ENCODE data around the gene LRAT. TPM values are rescaled to one million over a fixed set of nuclear protein-coding genes. Genes with fewer than 3 reads are reported as not detected.

Gene LRAT
- total and polyA plus RNA-seq, 9 of the 15 experiments (the other 6 are each of a cell fraction or from before 2014, with no cell fraction given) = 0.03 to 0.41 (median 0.07) TPM; not detected in 4

DNA sequence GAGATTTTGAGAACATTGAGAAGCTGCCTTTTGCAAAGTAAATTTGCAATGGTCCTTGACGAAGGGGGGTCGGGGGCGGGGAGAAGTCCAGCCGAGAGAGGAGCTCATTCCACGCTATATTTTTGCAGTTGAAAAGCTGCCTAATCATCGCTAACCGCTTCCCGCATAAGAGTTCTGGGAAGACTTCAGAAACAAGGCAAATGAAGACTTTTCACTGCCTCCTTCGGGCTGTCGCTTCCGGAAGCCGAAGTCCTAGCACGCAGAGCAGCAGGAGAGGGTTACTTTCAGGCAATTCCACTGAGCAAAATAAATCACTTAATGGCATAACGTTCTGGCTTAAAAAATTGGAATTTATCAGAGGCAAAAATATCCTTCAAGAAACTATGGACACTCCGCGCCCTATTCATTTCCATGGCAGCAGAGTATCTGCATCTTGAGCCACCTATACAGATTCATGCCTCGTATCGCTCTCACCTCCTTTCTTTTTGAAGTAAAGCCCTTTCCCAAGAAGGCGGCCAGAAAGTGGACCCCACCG, 2.6 kb upstream of the LRAT start:
- no peak for TF ChIP-seq CAMTA2 (CRISPR knock-in tag; conservative IDR thresholded peaks at IDR 0.05)
- no peak for TF ChIP-seq TAF7 (tag; IDR thresholded peaks at IDR 0.05)
- TF ChIP-seq PHTF2 (CRISPR knock-in tag; IDR thresholded peaks at IDR 0.05) = no peak
- no peak for TF ChIP-seq PML (IDR thresholded peaks at IDR 0.05; ENCODE audit: low read length)
- no peak for TF ChIP-seq ZNF23 (CRISPR knock-in tag; IDR thresholded peaks at IDR 0.05)
- H3K27ac ChIP-seq (ENCODE audit: extremely low read depth, low read depth, low read length) = no peak overlapping the region
- DNase-seq (ENCODE audit: extremely low read depth in 1 of 4, low spot score in 3 of 4) = no peak
- in situ Hi-C loops (cut with MboI) = no loop called here
- no peak for ATAC-seq
- CTCF ChIA-PET (ENCODE audit: low intra/inter-chr PET ratio) = no interaction called here
- BruUV-seq (replicated peaks) = no TSS peak
- no peaks in the 10 kb centered on the region for H4K20me1 ChIP-seq (replicated peaks; ENCODE audit: control insufficient read depth, insufficient read depth, low read length)
- no peaks in the 10 kb centered on the region for H3K79me2 ChIP-seq (ENCODE audit: control insufficient read depth, insufficient read depth, low read length)
- H3K27me3 ChIP-seq (ENCODE audit: control insufficient read depth in 2 of 2, insufficient read depth in 2 of 2, low read length in 2 of 2) = peaks cover 15 to 39% of the 10 kb centered on the region in 2 experiments; a peak in 4 of 5 replicates
- H3K9me3 ChIP-seq (replicated peaks; ENCODE audit: control insufficient read depth, insufficient read depth, low read depth, low read length) = no peaks in the 10 kb centered on the region
- intact Hi-C loops (cut with micrococcal nuclease) = no loop called here
- 20% methylated on average over 20 of the region's 20 CpGs for WGBS (ENCODE audit: insufficient coverage, low coverage, missing lambda C conversion rate)
- no peaks in the 10 kb centered on the region for H3K36me3 ChIP-seq (ENCODE audit: control insufficient read depth, insufficient read depth, low read length)
- no peak for FAIRE-seq
- no peak overlapping the region for H3K4me2 ChIP-seq (ENCODE audit: insufficient read depth, low read length)
- no peaks in the 10 kb centered on the region for H3K9me1 ChIP-seq (ENCODE audit: control insufficient read depth, insufficient read depth, low read length)
- H3K9ac ChIP-seq (ENCODE audit: insufficient read depth in 1 of 2, low read depth in 2 of 2, low read length in 2 of 2) = no peak overlapping the region
- H3K4me3 ChIP-seq = no peak overlapping the region
- POLR2A ChIA-PET = interaction anchor here (0.8 kb wide), 1 partner anchor 188 kb away, joined by 4 read pairs; no protein-coding TSS in a partner anchor
- no peak overlapping the region for H2AFZ ChIP-seq (ENCODE audit: low read depth, low read length)
- peaks cover 0 to 16% of the 10 kb centered on the region in 2 experiments; a peak in 2 of 5 replicates for H3K4me1 ChIP-seq (replicated peaks in 1 of 2; ENCODE audit: control insufficient read depth in 2 of 2, insufficient read depth in 2 of 2, low read length in 2 of 2)

Data from K562 (cell line).